ENCODE results near the gene ARID1B.

Gene ARID1B

GRCh38 chr6:157185986-157186385, 408.8 kb downstream of the ARID1B start:
- DNase-seq (ENCODE audit: low spot score), result no peak

- DNase-seq (ENCODE audit: low spot score), result no peak
Observed at GRCh38 chr6:157186785-157187181, 409.6 kb downstream of the ARID1B start.

DNA sequence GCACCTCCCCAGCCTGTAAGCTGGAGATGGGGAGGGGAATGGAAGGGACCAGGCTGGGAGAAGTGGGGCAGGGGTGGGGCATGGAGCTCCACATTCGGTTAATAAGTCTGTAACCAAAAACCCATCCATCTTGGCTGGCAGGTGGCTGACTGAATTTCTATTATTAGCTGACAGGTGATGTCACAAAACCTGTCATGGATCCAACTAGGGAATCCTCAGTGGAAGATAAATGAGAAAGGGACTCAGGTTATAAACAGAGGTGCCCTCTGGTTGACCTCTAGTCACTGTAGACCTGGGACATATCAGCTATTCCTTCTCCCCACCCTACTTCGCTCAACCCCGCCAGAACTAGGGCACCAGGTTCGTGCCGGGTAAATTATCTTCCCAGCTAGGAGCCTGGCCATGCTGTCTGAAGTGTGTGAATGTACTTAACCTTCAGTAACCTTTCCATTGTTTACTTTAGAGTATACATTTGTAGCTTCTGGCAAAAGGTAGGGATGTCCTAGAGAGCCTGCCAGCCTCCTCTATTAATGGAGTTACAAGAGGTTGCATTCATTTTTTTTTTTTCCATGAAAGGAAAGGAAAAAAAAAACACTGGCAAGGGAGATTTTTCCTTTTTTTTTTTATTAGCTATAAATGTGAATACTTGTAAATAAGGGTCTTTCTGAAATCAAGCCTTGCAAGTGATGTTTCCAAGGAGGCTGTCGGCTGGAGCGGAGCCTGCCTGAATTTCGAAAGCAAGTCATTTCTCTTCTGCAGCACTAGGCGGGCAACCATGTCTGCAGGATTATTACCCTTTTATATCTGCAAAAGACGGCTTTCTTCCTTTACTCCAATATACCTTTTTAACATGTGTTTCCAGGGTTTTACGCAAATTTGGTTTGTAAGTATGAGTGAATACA, 410.3 kb downstream of the ARID1B start:
- no peak for DNase-seq (ENCODE audit: low spot score)

GRCh38 chr6:157188213-157188612, 411.0 kb downstream of the ARID1B start:
- no peak for DNase-seq (ENCODE audit: low spot score)

GRCh38 chr6:157193443-157193996, 416.3 kb downstream of the ARID1B start:
- no peak for DNase-seq (ENCODE audit: low spot score)

DNA sequence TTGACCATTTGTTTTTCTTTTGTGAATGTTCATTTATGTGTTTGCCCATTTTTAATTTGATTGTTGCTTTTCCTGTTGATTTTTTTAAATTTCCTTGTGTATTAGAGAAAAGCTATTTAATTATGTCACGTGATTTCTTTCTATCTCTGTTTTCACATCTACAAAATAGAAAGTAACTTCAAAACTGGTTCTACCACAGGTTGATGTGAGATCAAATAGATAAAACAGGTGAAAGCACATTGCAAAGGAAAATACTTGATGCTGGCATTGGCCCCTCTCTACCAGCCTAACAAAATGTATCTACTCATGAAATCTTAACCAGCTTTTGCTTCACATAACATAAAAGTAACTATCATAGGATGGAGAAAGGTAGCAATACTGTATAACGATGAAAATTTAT, 416.9 kb downstream of the ARID1B start:
- DNase-seq (ENCODE audit: low spot score), result no peak

DNA sequence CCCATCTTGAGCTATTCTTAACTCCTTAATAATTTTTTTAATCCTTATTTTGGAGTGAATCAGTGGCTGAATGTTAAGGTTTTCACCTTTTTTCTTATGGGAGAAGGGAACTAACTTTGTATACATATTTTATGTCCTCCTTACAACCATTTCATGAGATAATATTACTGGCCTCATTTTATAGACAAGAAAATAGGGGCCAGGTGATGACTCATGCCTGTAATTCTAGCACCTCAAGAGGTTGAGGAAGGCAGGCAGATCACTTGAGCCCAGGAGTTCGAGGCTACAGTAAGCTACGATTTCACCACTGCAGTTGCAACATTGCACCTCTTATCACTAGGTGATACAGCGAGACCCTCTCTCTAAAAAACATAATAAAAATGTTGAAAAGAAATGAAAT, 417.5 kb downstream of the ARID1B start:
- DNase-seq (ENCODE audit: low spot score), result no peak

DNA sequence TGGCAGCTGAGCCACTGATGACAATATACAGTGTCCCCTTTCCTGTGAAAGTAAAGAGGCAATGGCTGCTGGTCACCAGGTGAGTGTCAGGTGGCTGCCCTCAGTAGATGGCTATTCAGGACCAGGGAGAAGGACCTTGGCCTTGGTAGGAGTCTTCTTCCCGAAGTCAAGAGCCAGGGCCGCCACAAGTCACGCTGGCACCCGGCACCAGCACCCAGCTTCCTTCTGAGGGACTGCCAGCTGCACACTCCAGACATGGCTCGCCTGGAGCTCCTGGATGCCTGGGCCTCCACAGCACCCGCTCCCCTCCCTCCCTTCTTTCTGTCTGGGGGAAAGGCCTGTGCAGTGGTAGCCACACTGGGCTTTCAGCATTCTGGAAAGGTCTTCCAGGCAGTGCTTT, 419.2 kb downstream of the ARID1B start:
- DNase-seq (ENCODE audit: low spot score), result no peak

DNA sequence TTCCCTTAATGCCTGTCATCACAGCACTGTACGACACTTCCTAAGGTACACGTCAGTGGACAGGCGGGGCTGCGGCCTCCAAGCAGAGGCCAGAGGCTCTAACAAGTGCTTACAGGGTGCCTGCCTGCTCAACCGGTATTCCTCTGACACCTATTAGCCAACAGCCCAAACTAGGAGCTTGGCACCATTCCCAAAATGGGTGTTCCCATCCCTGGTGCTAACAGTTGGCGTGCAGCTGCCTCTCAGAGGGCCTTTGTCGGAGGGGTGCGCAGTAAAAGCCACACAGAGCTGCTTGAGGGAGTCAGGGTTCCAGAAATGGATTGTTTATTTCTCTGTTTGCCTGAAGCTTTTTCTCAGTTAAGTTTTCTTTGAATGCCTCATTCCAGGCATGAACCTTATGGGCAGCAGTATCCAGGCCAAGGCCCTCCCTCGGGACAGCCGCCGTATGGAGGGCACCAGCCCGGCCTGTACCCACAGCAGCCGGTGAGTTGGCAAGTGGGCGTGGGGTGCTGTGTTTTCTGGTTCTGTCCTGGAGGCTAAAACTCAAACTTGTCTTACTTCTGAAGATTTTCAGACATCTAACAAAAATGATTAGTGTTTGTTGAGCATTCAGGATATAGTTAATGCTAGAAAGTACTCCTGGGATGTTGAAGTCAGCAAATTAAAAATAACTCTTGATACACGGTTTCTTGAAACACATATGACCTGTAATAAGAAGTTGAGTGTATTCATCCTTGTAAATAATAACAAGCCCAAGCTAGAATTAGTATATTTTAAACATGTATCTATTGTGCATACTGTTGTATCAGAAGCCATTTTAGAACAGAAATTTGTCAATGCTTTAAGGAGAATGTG, 421.5 kb downstream of the ARID1B start:
- DNase-seq (ENCODE audit: low spot score), result no peak

GRCh38 chr6:157200117-157200516, 422.9 kb downstream of the ARID1B start:
- no peak for DNase-seq (ENCODE audit: low spot score)

DNA sequence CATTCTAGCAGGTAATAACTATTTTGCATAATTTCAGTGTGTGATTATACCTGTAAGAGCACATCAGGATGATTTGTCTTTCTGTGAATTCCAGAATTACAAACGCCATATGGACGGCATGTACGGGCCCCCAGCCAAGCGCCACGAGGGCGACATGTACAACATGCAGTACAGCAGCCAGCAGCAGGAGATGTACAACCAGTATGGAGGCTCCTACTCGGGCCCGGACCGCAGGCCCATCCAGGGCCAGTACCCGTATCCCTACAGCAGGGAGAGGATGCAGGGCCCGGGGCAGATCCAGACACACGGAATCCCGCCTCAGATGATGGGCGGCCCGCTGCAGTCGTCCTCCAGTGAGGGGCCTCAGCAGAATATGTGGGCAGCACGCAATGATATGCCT, 423.4 kb downstream of the ARID1B start:
- DNase-seq (ENCODE audit: low spot score), result no peak

DNA sequence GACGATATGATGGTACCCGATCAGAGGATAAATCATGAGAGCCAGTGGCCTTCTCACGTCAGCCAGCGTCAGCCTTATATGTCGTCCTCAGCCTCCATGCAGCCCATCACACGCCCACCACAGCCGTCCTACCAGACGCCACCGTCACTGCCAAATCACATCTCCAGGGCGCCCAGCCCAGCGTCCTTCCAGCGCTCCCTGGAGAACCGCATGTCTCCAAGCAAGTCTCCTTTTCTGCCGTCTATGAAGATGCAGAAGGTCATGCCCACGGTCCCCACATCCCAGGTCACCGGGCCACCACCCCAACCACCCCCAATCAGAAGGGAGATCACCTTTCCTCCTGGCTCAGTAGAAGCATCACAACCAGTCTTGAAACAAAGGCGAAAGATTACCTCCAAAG, 423.9 kb downstream of the ARID1B start:
- DNase-seq (ENCODE audit: low spot score), result no peak

- no peak for DNase-seq (ENCODE audit: low spot score)
Observed at GRCh38 chr6:157203312-157203744, 426.1 kb downstream of the ARID1B start.

GRCh38 chr6:157203764-157204163, 426.6 kb downstream of the ARID1B start:
- no peak for DNase-seq (ENCODE audit: low spot score)

- DNase-seq (ENCODE audit: low spot score), result no peak
Observed at GRCh38 chr6:157205473-157206358, 428.5 kb downstream of the ARID1B start.

GRCh38 chr6:157206359-157206815, 429.2 kb downstream of the ARID1B start:
- DNase-seq (ENCODE audit: low spot score), result no peak

DNA sequence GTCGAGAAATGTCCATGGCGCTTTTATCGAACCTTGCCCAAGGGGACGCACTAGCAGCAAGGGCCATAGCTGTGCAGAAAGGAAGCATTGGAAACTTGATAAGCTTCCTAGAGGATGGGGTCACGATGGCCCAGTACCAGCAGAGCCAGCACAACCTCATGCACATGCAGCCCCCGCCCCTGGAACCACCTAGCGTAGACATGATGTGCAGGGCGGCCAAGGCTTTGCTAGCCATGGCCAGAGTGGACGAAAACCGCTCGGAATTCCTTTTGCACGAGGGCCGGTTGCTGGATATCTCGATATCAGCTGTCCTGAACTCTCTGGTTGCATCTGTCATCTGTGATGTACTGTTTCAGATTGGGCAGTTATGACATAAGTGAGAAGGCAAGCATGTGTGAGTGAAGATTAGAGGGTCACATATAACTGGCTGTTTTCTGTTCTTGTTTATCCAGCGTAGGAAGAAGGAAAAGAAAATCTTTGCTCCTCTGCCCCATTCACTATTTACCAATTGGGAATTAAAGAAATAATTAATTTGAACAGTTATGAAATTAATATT, 430.4 kb downstream of the ARID1B start:
- no peak for DNase-seq (ENCODE audit: low spot score)

GRCh38 chr6:157209865-157210530, 432.8 kb downstream of the ARID1B start:
- DNase-seq (ENCODE audit: low spot score), result no peak

GRCh38 chr6:157210954-157211353, 433.8 kb downstream of the ARID1B start:
- no peak for DNase-seq (ENCODE audit: low spot score)

GRCh38 chr6:157211603-157212455, 434.7 kb downstream of the ARID1B start:
- no peak for DNase-seq (ENCODE audit: low spot score)
